Fibroblast of skin of back (primary cell): Measurements from ENCODE around the gene RGS7.
A peak's percentile ranks its signal among the peaks of the same experiment; 100 is the strongest.
"Not testable (repeated sequence)": the region's sequence is repeated elsewhere in the genome, so short reads cannot be mapped to it uniquely, and the experiment has no call there.

ENCODE experiments used
- DNase-seq: peaks from one replicate; pipeline ENCODE4 v3.0.0-alpha.2; 2013

The RGS7 gene

GRCh38 chr1:240768979-240769378, 588.0 kb downstream of the RGS7 start:
- no peak for DNase-seq

GRCh38 chr1:240766831-240767230, 590.2 kb downstream of the RGS7 start:
- DNase-seq, result peak; percentile 53

GRCh38 chr1:240765732-240766363, 591.2 kb downstream of the RGS7 start:
- DNase-seq, result peak; percentile 83

DNA sequence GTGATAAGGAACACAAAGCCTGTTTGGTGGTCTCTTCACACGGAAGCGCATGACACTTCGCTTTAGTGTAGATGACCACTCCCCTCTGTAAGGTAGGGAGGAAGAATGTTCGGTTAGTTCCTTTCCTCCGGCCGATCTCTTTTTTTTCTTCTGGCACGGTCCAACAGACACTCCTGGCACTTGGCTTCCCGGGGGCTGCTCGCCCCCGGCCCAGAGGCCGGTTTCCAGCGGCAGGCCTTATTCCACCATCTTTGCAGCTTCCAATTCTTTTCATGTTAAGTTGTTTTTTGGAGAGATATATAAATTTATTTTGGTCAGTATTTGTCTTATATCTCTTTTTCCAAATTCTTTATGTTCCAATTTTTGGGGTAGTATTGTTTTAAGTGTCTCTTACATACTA, 593.2 kb downstream of the RGS7 start:
- no peak for DNase-seq

DNA sequence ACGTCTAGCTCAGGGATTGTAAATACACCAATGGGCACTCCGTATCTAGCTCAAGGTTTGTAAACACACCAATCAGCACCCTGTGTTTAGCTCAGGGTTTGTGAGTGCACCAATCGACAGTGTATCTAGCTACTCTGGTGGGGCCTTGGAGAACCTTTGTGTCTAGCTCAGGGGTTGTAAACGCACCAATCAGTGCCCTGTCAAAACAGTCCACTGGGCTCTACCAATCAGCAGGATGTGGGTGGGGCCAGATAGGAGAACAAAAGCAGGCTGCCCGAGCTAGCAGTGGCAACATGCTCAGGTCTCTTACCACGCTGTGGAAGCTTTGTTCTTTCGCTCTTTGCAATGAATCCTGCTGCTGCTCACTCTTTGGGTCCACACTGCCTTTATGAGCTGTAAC, 593.9 kb downstream of the RGS7 start:
- DNase-seq, result not testable (repeated sequence)

- DNase-seq, result not testable (repeated sequence)
These were observed 594.5 kb downstream of the RGS7 start for GRCh38 chr1:240762471-240762987.

DNA sequence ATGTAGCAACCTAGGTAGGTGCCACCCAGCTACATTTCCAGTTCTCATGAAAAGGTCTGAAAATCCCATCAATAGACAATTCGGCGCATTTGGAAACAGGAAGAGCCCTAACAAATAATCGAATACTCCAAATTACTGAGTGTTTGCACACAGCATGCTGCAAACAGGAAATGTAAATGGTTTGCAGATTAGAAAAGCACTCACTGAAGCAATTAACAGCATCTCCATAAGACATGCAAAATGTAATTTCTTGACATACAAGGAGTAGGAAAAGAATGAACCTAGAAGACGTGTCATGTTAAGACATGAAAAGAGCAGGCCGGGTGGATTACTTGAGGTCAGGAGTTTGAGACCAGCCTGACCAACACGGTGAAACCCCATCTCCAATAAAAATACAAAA, 598.2 kb downstream of the RGS7 start:
- not testable (repeated sequence) for DNase-seq

DNA sequence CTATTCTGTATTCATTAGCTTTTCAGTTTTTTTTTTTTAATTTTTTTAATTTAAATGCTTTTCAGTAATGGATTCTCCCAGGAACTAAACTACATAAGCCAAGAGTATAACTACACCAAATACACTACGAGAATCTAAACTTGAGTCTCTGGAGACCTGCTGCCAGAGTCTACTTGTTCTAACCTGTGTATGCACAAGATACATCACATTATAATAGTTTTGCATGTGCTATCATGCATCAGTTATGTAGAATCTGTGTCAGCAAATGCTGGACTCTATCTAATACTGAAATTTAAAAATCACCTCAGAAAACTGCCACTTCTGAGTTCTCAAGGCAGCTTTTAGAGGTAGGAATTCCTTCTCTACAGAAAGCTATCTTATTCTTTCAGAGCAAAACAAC, 598.7 kb downstream of the RGS7 start:
- no peak for DNase-seq

DNA sequence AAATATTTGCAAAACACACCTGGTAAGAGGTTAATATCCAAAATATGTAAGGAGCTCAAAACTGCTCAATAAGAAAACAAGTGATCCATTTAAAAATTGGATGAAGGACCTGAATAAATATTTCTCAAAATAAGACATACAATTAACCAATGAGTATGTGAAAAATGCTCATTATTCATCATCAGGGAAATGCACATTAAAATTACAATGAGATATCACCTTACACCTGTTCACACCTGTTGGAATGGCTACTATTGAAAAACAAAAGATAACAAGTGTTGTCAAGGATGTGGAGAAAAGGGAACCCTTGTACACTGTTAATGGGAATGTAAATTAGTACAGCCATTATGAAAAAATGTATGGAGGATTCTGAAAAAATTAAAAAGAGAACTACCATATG, 609.1 kb downstream of the RGS7 start:
- DNase-seq, result no peak

DNA sequence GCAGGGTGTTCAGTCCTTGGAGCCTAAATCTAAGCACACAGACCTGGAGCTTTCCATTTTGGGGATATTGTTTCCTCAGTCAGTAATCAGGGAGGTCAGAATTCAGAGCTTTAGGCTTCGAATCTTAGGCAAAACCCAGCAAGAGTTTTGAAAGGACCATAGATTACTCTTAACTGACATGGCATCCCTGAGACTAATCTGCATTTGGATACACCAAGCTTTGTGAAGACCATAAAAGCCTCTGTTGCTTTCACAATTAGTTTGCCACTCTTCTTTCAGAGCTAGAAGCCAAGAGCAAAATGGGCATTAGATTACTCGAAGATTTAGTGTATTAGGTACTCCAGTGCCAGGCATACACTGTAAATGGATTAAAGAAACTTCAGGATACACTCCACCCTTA, 613.3 kb downstream of the RGS7 start:
- DNase-seq, result no peak

- DNase-seq, result peak; percentile 33
These were observed 617.3 kb downstream of the RGS7 start for GRCh38 chr1:240739754-240740153.

DNA sequence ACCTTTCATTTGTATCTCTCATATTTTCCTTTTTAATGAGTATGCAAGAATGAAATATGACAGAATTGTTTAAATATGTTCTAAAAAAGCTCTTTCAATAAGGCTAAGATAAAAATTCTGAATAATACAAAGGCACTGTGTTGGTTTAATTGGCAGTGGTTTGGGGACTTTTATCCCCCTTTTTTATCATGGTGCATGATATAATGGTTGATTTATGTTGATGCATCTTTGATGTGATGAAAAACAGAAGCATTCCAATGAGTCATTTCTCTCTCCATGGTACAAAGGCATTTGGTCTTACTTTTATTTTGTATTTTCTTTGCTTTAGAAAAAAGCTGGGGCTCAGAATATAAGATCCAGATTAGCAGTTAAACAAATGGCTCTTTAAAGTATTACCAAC, 617.9 kb downstream of the RGS7 start:
- peak; percentile 51 for DNase-seq

DNA sequence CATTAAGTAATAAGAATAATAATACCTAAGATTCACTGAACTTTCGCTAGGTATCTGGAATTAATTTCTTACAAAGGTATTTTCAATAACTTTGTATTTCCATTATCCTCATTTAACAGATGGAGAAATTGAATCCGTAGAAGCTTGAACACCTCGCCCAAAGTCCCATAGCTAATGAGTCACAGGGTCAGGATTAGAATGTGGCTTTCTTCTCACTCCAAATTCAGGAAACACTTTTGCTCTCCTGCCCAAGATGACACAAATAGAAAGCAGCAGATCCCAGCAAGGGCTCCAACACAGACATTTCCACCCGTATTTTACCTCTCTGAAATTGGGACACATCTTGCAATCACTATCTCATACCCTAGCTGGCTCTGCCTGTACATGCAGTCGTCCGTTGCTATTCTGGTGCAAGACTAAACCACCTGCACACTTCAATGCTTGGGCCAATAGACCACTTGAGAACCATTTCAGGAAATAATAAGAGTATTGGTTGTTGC, 619.2 kb downstream of the RGS7 start:
- peak; percentile 23 for DNase-seq

- peak; percentile 20 for DNase-seq
These were observed 619.7 kb downstream of the RGS7 start for GRCh38 chr1:240737298-240737697.

GRCh38 chr1:240734705-240735104, 622.3 kb downstream of the RGS7 start:
- DNase-seq, result not testable (repeated sequence)

DNA sequence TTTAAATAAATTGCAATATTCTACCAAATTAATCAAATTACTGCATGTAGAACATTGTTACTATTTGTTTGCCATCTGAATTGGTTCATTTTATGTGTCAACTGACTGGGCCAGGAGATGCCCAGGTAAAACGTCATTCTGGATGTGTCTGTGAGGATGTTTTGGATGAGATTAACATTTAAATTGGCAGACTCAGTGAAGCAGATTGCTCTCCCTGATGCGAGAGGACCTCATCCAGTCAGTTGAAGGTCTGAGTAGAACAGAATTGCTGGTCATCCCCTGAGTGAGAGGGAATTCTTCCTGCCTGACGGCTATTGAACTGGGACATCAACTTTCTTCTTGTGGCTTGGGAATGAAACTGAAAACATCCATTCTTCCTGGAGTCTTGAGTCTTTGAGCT, 623.0 kb downstream of the RGS7 start:
- no peak for DNase-seq

DNA sequence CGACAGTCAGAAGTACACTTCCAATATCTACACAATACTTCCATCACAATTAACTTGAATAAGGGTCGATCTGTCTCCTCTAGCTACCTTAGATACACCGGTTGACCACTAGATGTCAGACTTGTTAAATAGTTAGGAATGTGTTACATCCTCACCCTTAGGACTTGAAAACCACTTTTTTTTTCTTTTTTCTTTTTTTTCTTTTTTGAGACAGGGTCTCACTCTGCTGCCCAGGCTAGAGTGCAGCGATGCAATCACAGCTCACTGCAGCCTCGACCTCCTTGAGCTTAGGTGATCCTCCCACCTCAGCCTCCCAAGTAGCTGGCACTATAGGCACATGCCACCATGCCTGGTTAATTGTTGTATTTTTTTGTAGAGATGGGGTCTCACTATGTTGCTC, 624.6 kb downstream of the RGS7 start:
- DNase-seq, result peak; percentile 73
